ENCODE measurements around the gene CD247.

GRCh38 chr1:167467752-167468151 is 50.6 kb downstream of the CD247 start:
- TF ChIP-seq EZH2 (IDR thresholded peaks at IDR 0.05; ENCODE audit: insufficient read depth, poor library complexity, severe bottlenecking) (no peak), EZH2phosphoT487 (IDR thresholded peaks at IDR 0.05; ENCODE audit: insufficient read depth, low read depth) (no peak)

Measured in GM23248 (cell line).